Astrocyte of the cerebellum (primary cell): ENCODE data around the gene SLC25A45.
"Not testable (repeated sequence)": the region's sequence is repeated elsewhere in the genome, so short reads cannot be mapped to it uniquely, and the experiment has no call there.

Source experiments
- DNase-seq: peaks from one replicate; pipeline ENCODE4 v3.0.0-alpha.2; 2011; ENCODE audit warnings: low read depth
- H3K4me3 ChIP-seq: 2 replicates; pipeline ENCODE4 v1.5.1; 2011; ENCODE audit warnings: mild to moderate bottlenecking, low read depth, low read length, moderate library complexity
- CTCF ChIP-seq: IDR thresholded peaks from 2 replicates; pipeline ENCODE4 v1.5.1; 2012; ENCODE audit warnings: low read length, low read depth, moderate library complexity, mild to moderate bottlenecking; ENCODE audit errors: missing control alignments
- in situ Hi-C: cut with HindIII; loops from 2 replicates; pipeline ENCODE4 v1.10.0; 2017; ENCODE audit warnings: low sequenced_read_pairs

SLC25A45 gene

GRCh38 chr11:65352783-65353182 is 29.7 kb downstream of the SLC25A45 start:
- no peak for DNase-seq
- no peak overlapping the region for H3K4me3 ChIP-seq
- in situ Hi-C loops: no loop called here
- peak; percentile 34 for TF ChIP-seq CTCF

GRCh38 chr11:65351511-65351910 is 30.9 kb downstream of the SLC25A45 start:
- in situ Hi-C loops: no loop called here
- H3K4me3 ChIP-seq: no peak overlapping the region
- TF ChIP-seq CTCF: no peak
- no peak for DNase-seq

- no peak overlapping the region for H3K4me3 ChIP-seq
- TF ChIP-seq CTCF: no peak
- in situ Hi-C loops: no loop called here
- no peak for DNase-seq
Measured at GRCh38 chr11:65341856-65342255, 40.6 kb downstream of the SLC25A45 start.

GRCh38 chr11:65340226-65340625 is 42.2 kb downstream of the SLC25A45 start:
- TF ChIP-seq CTCF: no peak
- H3K4me3 ChIP-seq: no peak overlapping the region
- in situ Hi-C loops: no loop called here
- no peak for DNase-seq

- DNase-seq: no peak
- TF ChIP-seq CTCF: no peak
- in situ Hi-C loops: no loop called here
- no peak overlapping the region for H3K4me3 ChIP-seq
Measured at GRCh38 chr11:65338676-65339075, 43.8 kb downstream of the SLC25A45 start.

- peak overlapping the region; percentile 96 for H3K4me3 ChIP-seq
- TF ChIP-seq CTCF: no peak
- in situ Hi-C loops: no loop called here
- DNase-seq: no peak
Measured at GRCh38 chr11:65334696-65335295, 47.6 kb downstream of the SLC25A45 start.

- DNase-seq, H3K4me3 ChIP-seq, in situ Hi-C loops: not testable (repeated sequence)
Measured at GRCh38 chr11:65332591-65332990, 49.9 kb downstream of the SLC25A45 start.
